Renal cortical epithelial cell (primary cell): ENCODE data around the gene ASCL3. TPM values are rescaled to one million over a fixed set of nuclear protein-coding genes. Genes with fewer than 3 reads are reported as not detected.
A peak's percentile ranks its signal among the peaks of the same experiment; 100 is the strongest.
"Not testable (repeated sequence)": the region's sequence is repeated elsewhere in the genome, so short reads cannot be mapped to it uniquely, and the experiment has no call there.

Experiments used
- DNase-seq: peaks from one replicate; pipeline ENCODE4 v3.0.0-alpha.2; 2011; ENCODE audit warnings: low read depth
- total RNA-seq: library from RNA; depleted of rRNA; stranded (reverse); fragments of >200 nt; gene quantifications from 2 replicates; pipeline ENCODE4 v1.2.3, GENCODE V29; 2014

The ASCL3 gene
- total RNA-seq, result not detected in 2 replicates

GRCh38 chr11:8942518-8943066 lies at the start of gene ASCL3:
ASCL3 (minus strand) TSS chr11:8943016; CDS start chr11:8938161, 4,855 bp downstream.
- DNase-seq, result no peak

GRCh38 chr11:8989453-8989852 lies 46.6 kb upstream of the ASCL3 start:
- DNase-seq, result peak; percentile 36

GRCh38 chr11:8988329-8989234 lies 45.8 kb upstream of the ASCL3 start:
- DNase-seq, result peak; percentile 44

GRCh38 chr11:8987446-8987845 lies 44.6 kb upstream of the ASCL3 start:
- DNase-seq, result no peak

GRCh38 chr11:8986772-8987171 lies 44.0 kb upstream of the ASCL3 start:
- not testable (repeated sequence) for DNase-seq

- DNase-seq, result no peak
Observed at GRCh38 chr11:8985462-8985861, 42.6 kb upstream of the ASCL3 start.

- no peak for DNase-seq
Observed at GRCh38 chr11:8983552-8983951, 40.7 kb upstream of the ASCL3 start.

GRCh38 chr11:8980485-8980884 lies 37.7 kb upstream of the ASCL3 start:
- DNase-seq, result no peak

- DNase-seq, result not testable (repeated sequence)
Observed at GRCh38 chr11:8979365-8979764, 36.5 kb upstream of the ASCL3 start.

- DNase-seq, result no peak
Observed at GRCh38 chr11:8973121-8973520, 30.3 kb upstream of the ASCL3 start.

GRCh38 chr11:8971924-8972316 lies 29.1 kb upstream of the ASCL3 start:
- DNase-seq, result no peak

- DNase-seq, result no peak
Observed at GRCh38 chr11:8971196-8971923, 28.5 kb upstream of the ASCL3 start.

- no peak for DNase-seq
Observed at GRCh38 chr11:8967184-8967583, 24.4 kb upstream of the ASCL3 start.

- peak; percentile 81 for DNase-seq
Observed at GRCh38 chr11:8964324-8965320, 21.8 kb upstream of the ASCL3 start, which contains the start of gene TMEM9B. TMEM9B (minus strand) TSS chr11:8964442; CDS start chr11:8964313, 129 bp downstream.

- DNase-seq, result peak; percentile 72
Observed at GRCh38 chr11:8963569-8964323, 20.9 kb upstream of the ASCL3 start.

- no peak for DNase-seq
Observed at GRCh38 chr11:8962841-8963240, 20.0 kb upstream of the ASCL3 start.

GRCh38 chr11:8961401-8961800 lies 18.6 kb upstream of the ASCL3 start:
- no peak for DNase-seq

- DNase-seq, result peak; percentile 85
Observed at GRCh38 chr11:8959546-8960166, 16.8 kb upstream of the ASCL3 start.

GRCh38 chr11:8956860-8957259 lies 14.0 kb upstream of the ASCL3 start:
- peak; percentile 7 for DNase-seq

- DNase-seq, result no peak
Observed at GRCh38 chr11:8948886-8949285, 6.1 kb upstream of the ASCL3 start.
